HG02588 (cell line): ENCODE results near the gene SNAPC2.
"Not testable (repeated sequence)": the region's sequence is repeated elsewhere in the genome, so short reads cannot be mapped to it uniquely, and the experiment has no call there.

Experiments
- ATAC-seq: cut with Tn5 transposase; IDR thresholded peaks from one replicate; pipeline ENCODE4 v1.9.1; 2021; ENCODE audit warnings: mild to moderate bottlenecking, moderate library complexity; ENCODE audit not compliant: unreplicated experiment

Gene SNAPC2

DNA sequence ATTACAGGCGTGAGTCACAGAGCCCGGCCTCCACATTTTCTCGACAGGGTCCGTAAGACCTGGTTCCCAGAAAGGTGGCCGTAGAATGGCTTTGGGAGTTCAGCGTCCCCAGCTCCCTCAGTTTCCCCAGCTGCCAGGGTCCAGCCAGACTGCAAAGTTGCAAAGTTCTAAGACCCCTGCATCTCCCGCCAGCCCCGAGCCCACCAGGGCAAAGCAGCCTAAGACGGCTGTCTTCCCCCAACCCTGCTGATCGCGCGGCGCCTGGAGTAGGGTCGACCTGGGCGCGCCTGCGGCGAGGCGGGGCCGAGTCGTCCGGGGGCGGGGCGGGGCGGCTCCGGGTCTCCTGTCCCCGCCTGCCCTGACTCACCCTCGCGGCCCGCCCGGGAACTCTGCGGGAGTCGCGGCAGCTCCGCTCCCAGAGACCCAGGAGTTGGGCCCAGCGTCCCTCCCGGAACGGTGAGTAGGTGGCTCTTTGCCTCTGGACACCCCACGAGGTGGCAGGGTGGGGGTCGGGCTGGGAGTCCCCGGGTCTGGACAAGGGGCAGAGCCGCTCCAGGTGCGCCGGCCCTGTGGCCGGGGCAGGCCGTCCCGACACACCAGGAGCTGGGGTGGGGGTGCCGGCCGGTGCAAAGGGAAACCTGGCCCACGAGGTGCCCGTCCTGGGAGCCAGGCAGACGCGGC, 31.9 kb upstream of the SNAPC2 start, which contains the start of gene LRRC8E:
Gene LRRC8E (plus strand): TSS at position 366 of the 681 bp plus-strand sequence. CDS start 7,094 bp downstream, outside the sequence.
- no peak for ATAC-seq

DNA sequence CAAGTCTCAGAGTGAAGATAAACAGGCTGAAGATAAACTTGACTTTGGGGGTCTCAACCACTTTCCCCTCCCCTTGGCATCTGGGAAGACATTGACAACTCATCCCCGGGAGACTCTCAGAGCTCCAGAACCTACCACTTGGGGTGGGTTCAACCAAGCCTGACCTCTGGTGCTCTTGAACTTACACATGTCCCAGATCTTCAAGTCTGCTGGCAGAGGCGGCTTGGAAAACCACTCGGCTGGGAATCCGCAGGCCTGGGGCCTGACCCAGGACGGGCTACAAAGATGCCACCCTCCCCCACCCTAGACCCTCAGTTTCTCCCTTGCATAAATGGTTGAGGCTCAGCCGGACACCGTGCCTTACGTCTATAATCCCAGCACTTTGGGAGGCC, 31.3 kb upstream of the SNAPC2 start:
- ATAC-seq = no peak

- ATAC-seq = not testable (repeated sequence)
These were observed 26.6 kb upstream of the SNAPC2 start for GRCh38 chr19:7893362-7894101.

GRCh38 chr19:7894612-7895309, 25.4 kb upstream of the SNAPC2 start:
- no peak for ATAC-seq

DNA sequence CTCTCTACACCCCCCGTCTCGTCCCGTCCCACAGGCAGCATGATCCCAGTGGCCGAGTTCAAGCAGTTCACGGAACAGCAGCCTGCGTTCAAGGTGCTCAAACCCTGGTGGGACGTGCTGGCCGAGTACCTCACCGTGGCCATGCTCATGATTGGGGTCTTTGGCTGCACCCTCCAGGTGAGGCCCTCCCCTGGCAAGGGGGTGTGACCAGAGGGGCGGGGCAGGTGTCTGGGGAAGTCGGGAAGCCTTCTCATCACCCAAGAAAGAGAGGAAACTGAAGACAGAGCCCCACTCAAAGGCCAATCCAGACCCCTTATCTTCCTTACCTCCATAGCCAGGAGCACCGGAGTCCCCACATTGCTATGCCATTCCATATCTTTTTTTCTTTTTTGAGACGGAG, 24.6 kb upstream of the SNAPC2 start:
- ATAC-seq = no peak

DNA sequence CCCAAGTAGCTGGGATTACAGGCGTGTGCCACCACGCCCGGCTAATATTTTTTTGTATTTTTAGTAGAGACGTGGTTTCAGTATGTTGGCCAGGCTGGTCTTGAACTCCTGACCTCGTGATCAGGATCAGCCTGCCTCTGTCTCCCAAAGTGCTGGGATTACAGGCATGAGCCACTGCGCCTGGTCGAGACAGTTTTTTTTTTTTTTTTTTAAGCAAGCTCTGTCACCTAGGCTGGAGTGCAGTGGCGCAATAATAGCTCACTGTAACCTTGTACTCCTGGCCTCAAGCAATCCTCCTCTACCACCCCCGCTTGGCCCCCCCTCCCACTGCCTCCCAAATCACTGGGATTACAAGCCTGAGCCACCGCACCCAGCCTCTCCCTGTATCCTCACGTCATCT, 22.8 kb upstream of the SNAPC2 start:
- no peak for ATAC-seq

GRCh38 chr19:7898967-7899366, 21.2 kb upstream of the SNAPC2 start:
- no peak for ATAC-seq

DNA sequence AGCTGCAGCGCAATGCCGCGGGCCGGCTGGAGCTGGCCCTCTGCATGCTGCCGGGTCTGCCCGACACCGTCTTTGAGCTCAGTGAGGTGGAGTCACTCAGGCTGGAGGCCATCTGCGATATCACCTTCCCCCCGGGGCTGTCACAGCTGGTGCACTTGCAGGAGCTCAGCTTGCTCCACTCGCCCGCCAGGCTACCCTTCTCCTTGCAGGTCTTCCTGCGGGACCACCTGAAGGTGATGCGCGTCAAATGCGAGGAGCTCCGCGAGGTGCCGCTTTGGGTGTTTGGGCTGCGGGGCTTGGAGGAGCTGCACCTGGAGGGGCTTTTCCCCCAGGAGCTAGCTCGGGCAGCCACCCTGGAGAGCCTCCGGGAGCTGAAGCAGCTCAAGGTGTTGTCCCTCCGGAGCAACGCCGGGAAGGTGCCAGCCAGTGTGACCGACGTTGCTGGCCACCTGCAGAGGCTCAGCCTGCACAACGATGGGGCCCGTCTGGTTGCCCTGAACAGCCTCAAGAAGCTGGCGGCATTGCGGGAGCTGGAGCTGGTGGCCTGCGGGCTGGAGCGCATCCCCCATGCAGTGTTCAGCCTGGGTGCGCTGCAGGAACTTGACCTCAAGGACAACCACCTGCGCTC, 20.3 kb upstream of the SNAPC2 start:
- no peak for ATAC-seq

GRCh38 chr19:7900401-7900870, 19.7 kb upstream of the SNAPC2 start:
- no peak for ATAC-seq

- no peak for ATAC-seq
These were observed 19.2 kb upstream of the SNAPC2 start for GRCh38 chr19:7900931-7901330.

DNA sequence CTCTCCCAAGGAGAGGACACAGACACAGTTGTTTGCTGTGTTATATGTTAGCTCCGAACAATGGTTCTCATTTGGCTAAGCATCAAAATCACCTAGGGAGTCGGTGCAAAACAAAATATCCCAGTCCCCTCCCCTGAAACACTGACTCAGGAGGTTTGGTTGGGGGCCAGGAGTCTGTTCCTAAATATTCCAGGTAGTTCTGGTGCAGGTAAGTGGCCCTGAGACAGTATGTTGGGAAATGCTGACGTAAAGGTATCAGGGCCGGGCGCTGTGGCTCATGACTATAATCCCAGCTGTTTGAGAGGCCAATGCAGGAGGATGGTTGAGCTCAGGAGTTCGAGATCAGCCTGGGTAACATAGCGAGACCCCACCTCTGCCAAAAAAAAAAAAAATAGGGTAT, 18.8 kb upstream of the SNAPC2 start:
- no peak for ATAC-seq

DNA sequence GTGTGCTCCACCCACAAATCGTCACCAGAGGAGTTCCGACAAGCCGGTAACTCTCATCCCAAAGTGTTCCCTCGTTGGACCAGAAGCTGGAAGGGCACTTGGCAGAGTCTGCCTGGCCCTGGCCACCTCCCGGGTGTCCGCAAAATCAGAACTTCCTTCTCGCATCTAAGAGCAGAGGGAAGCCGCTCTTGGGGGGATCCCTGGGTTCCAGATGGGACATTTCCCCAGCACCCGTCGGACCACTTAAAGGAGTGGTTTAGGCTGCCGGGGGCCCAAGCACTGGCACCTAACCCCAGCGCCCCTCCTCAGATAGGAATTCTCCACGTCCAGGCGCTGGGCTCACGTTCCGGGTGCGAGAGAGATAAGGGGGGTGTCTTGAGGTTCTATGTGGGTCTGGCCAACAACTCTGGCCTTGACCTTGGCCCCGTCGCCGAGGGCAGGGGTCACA, 17.3 kb upstream of the SNAPC2 start:
- no peak for ATAC-seq

DNA sequence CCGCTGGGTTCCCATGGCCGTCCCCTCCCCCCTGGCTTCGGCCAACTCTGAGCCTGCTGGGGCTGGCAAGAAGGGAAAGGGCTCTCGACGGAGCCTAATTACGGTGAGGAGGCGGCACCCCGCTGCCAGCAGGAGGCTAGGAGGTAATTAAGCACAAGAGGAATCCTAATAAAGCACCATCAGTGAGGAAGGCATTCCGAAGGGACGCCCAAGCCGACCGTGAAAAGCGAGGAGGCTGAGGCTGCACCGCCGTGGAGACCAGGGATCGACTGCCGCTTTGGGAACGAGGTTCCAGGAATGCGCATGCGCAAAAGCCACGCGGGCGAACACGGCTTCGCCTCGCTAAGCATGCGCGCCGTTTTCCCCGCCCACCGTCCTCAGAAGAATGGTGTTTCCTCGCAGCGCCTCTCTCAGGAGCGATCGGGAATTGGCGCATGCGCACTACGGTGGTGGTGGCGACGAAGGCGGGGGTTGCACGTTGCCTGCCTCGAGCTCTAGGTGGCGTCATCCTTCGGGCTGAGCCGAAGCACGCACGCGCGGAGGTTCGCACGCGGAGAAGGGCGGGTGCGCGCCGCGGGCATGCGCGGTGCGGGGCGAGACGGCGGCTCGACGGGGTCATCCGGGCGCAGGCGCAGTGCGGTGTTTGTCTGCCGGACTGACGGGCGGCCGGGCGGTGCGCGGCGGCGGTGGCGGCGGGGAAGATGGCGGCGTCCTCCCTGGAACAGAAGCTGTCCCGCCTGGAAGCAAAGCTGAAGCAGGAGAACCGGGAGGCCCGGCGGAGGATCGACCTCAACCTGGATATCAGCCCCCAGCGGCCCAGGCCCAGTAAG, 16.7 kb upstream of the SNAPC2 start, which contains the start of gene MAP2K7:
Gene MAP2K7 (plus strand): TSS at position 634 of the 830 bp plus-strand sequence. CDS start 68 bp downstream, at position 702.
- peak; percentile 81 for ATAC-seq

GRCh38 chr19:7904074-7905020, 15.8 kb upstream of the SNAPC2 start:
- peak; percentile 26 for ATAC-seq

GRCh38 chr19:7905268-7905667, 14.9 kb upstream of the SNAPC2 start:
- ATAC-seq = no peak

- ATAC-seq = no peak
These were observed 14.3 kb upstream of the SNAPC2 start for GRCh38 chr19:7905859-7906258.

DNA sequence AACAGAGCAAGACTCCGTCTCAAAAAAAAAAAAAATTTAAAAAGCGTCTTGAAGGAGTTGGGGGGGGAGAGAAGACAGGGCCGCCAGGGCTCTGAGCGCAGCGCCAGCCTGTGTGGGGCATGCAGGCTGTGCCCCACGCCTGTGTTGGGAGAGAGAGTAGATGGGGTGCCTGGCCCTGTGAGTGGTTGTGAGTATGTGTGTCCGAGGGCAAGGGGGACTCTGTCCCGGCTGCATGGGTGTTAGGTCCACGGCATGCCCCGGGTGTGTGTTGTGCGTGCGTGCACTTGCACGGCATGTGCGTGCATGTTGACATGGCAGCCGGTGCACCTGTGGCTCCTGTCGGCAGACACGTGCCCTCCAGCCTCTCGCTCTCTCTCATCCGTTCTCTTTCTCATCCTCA, 13.0 kb upstream of the SNAPC2 start:
- ATAC-seq = no peak

DNA sequence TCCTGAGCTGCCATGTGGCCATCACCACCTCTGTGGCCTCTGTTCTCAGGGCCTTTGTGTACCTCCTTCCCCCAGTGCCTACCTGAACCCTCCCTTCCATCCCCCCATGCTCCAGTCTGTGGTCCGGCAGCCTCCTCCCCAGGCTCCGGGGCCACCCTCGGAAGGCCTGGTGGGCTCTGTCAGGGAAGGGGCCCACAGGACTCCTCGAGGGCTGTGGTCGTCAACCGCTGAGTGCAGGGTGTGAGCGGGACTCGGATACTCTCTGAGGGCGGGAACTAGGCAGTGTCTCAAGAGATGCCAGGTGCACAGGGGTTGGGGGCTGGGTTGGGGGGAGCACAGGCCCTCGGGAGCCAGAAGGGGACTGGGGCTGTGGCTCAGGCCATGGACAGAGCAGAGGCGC, 12.6 kb upstream of the SNAPC2 start:
- ATAC-seq = no peak

GRCh38 chr19:7908078-7908699, 11.9 kb upstream of the SNAPC2 start:
- ATAC-seq = no peak
